CD14-positive monocyte (primary cell): ENCODE results near the gene CPN1. TPM values are rescaled to one million over a fixed set of nuclear protein-coding genes. Genes with fewer than 3 reads are reported as not detected.

Source experiments
- DNase-seq, 3 donors: peaks; one replicate each; pipeline ENCODE4 v3.0.0-alpha.2; 2011 to 2022
- H2AFZ ChIP-seq: 2 replicates; pipeline ENCODE4 v1.6.0; 2012; ENCODE audit warnings: mild to moderate bottlenecking, low read depth, low read length, inconsistent platforms; ENCODE audit not compliant: insufficient read depth, poor library complexity, severe bottlenecking
- H3K27ac ChIP-seq, 2 donors: 1 replicate in 1 of 2; 2 replicates in 1 of 2; pipeline ENCODE4 v1.5.1; 2012 to 2013; ENCODE audit warnings: low read length in 2 of 2, control low read depth in 1 of 2, inconsistent platforms in 1 of 2, low read depth in 1 of 2, mild to moderate bottlenecking in 1 of 2
- H3K27me3 ChIP-seq, 2 donors: one replicate each; pipeline versions ENCODE4 v1.6.0 to v1.6.1; 2011 to 2013; ENCODE audit warnings: low read length in 2 of 2; ENCODE audit not compliant: control insufficient read depth in 2 of 2, insufficient read depth in 2 of 2
- H3K36me3 ChIP-seq, 2 donors: replicated peaks in 1 of 2; 1 replicate in 1 of 2; 2 replicates in 1 of 2; pipeline versions ENCODE4 v1.5.1 to v1.6.1; 2012 to 2013; ENCODE audit warnings: low read length in 2 of 2, control low read depth in 1 of 2, inconsistent platforms in 1 of 2, mild to moderate bottlenecking in 1 of 2; ENCODE audit not compliant: insufficient read depth in 2 of 2, control insufficient read depth in 1 of 2
- H3K4me1 ChIP-seq, 2 donors: 1 replicate in 1 of 2; 2 replicates in 1 of 2; pipeline versions ENCODE4 v1.5.1 to v1.6.1; 2012 to 2013; ENCODE audit warnings: low read length in 2 of 2, control low read depth in 1 of 2, inconsistent platforms in 1 of 2, mild to moderate bottlenecking in 1 of 2, moderate library complexity in 1 of 2; ENCODE audit not compliant: insufficient read depth in 2 of 2, control insufficient read depth in 1 of 2
- H3K4me2 ChIP-seq: replicated peaks from 2 replicates; pipeline ENCODE3; 2012; ENCODE audit warnings: low read length, moderate library complexity, mild to moderate bottlenecking; ENCODE audit not compliant: poor library complexity, severe bottlenecking; ENCODE audit errors: extremely low read depth
- H3K4me3 ChIP-seq, 3 experiments: fragments of 200-600 bp in 1 of 3; sonication (generic) in 1 of 3; replicated peaks in 1 of 3; 1 replicate in 2 of 3; 2 replicates in 1 of 3; pipeline ENCODE4 v1.5.1; 2011 to 2013; ENCODE audit warnings: low read length in 3 of 3, mild to moderate bottlenecking in 3 of 3, control low read depth in 2 of 3, low read depth in 2 of 3, inconsistent platforms in 1 of 3, moderate library complexity in 1 of 3
- H3K79me2 ChIP-seq: 2 replicates; pipeline ENCODE4 v1.6.0; 2012; ENCODE audit warnings: mild to moderate bottlenecking, control low read depth, inconsistent platforms, low read length, moderate library complexity; ENCODE audit not compliant: insufficient read depth
- H3K9ac ChIP-seq: 2 replicates; pipeline ENCODE4 v1.6.0; 2017; ENCODE audit warnings: low read length, mild to moderate bottlenecking; ENCODE audit not compliant: insufficient read depth, poor library complexity, severe bottlenecking
- H3K9me3 ChIP-seq, 2 donors: replicated peaks in 1 of 2; 1 replicate in 1 of 2; 2 replicates in 1 of 2; pipeline versions ENCODE4 v1.5.1 to v1.6.1; 2012 to 2013; ENCODE audit warnings: low read length in 2 of 2, control low read depth in 1 of 2; ENCODE audit not compliant: control insufficient read depth in 1 of 2, insufficient read depth in 1 of 2
- H4K20me1 ChIP-seq: 2 replicates; pipeline ENCODE4 v1.6.0; 2012; ENCODE audit warnings: mild to moderate bottlenecking, low read length, control low read depth, moderate library complexity; ENCODE audit not compliant: insufficient read depth
- H3K27ac Mint-ChIP-seq, 7 donors: one replicate each; pipeline ENCODE4 v1.8.0; 2020; ENCODE audit warnings: mild to moderate bottlenecking in 7 of 7, mixed read lengths in 7 of 7, moderate library complexity in 6 of 7, inconsistent platforms in 2 of 7
- H3K27me3 Mint-ChIP-seq, 3 donors: one replicate each; pipeline ENCODE4 v1.8.0; 2021 to 2022; ENCODE audit warnings: low read depth in 3 of 3, mild to moderate bottlenecking in 3 of 3, mixed read lengths in 3 of 3, moderate library complexity in 3 of 3, inconsistent platforms in 1 of 3
- H3K36me3 Mint-ChIP-seq, 2 donors: one replicate each; pipeline ENCODE4 v1.8.0; 2020; ENCODE audit warnings: mixed read lengths in 2 of 2, inconsistent platforms in 1 of 2, mild to moderate bottlenecking in 1 of 2
- H3K4me1 Mint-ChIP-seq: one replicate; pipeline ENCODE4 v1.8.0; 2020; ENCODE audit warnings: mild to moderate bottlenecking, mixed read lengths
- H3K4me3 Mint-ChIP-seq, 2 donors: one replicate each; pipeline ENCODE4 v1.8.0; 2020; ENCODE audit warnings: mild to moderate bottlenecking in 2 of 2, mixed read lengths in 2 of 2, moderate library complexity in 1 of 2
- H3K9me3 Mint-ChIP-seq, 7 donors: one replicate each; pipeline ENCODE4 v1.8.0; 2020 to 2022; ENCODE audit warnings: mixed read lengths in 7 of 7, mild to moderate bottlenecking in 6 of 7, moderate library complexity in 6 of 7, inconsistent platforms in 2 of 7
- WGBS: methylation state at CpG from one replicate; pipeline ENCODE4 v1.1.5; 2013; ENCODE audit warnings: missing lambda C conversion rate; ENCODE audit not compliant: insufficient coverage; 5-methylcytosine and 5-hydroxymethylcytosine counted together
- intact Hi-C, 2 donors: fragments of 100-400 bp; cut with micrococcal nuclease; formaldehyde crosslinking; loops; one replicate each; pipeline versions ENCODE4 v1.15.0 to v1.15.1; 2023
- polyA plus RNA-seq, 3 donors: library from polyadenylated mRNA; depleted of rRNA in 1 of 3; unstranded in 2 of 3; stranded (reverse) in 1 of 3; fragments of 300-500 nt in 2 of 3; fragments of >200 nt in 1 of 3; fragmentation: Illumina TruSeq in 2 of 3; gene quantifications; 1 replicate in 2 of 3; 2 replicates in 1 of 3; pipeline ENCODE4 v1.2.3, GENCODE V29; 2012 to 2021
- TF ChIP-seq, protein P1 (sequence below): fragments of 200-600 bp; IDR thresholded peaks from one replicate; pipeline ENCODE4 v1.8.0; 2022; ENCODE audit warnings: antibody characterized with exemption, mild to moderate bottlenecking

Gene CPN1
- polyA plus RNA-seq, 3 donors: not detected

DNA sequence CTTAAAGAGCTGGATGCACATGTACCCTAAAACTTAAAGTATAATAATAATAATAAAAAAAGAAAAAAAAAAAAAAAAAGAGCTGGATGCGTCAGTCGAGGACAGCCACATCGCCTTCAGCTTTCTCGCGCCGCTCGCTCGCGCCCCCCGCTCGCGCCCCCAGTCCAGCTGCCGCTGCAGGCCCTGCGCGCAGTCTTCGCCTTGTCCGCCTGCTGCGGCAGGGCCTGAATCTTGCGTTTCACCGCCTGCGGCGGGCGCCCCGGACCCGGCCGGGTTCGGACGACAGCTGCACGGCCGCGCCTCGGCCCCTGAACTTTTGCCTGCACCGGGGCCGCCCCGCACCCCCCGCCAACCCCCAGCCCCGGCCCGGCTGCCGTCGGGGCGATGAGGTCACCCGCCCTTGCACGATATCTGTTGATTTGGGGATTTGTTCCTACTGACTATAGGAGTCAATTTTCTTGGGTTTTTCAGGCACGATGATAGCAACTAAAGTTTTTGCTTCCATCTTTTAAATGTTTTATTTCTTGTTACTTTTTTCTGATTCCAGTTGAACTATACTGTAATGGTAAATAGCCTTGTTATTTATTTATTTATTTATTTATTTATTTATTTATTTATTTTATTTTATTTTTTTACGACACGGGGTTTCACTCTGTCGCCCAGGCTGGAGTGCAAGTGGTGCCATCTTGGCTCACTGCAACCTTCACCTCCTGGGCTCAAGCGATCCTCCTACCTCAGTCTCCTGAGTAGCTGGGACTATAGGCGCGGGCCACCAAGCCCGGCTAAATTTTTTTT is 33.5 kb upstream of the CPN1 start:
- H3K4me3 Mint-ChIP-seq: peak overlapping the region in 1 of 2 donors; percentile 81
- no peaks in the 10 kb centered on the region for H3K4me1 ChIP-seq
- H3K79me2 ChIP-seq: no peaks in the 10 kb centered on the region
- H3K4me2 ChIP-seq: no peak overlapping the region
- TF ChIP-seq, protein P1, sequence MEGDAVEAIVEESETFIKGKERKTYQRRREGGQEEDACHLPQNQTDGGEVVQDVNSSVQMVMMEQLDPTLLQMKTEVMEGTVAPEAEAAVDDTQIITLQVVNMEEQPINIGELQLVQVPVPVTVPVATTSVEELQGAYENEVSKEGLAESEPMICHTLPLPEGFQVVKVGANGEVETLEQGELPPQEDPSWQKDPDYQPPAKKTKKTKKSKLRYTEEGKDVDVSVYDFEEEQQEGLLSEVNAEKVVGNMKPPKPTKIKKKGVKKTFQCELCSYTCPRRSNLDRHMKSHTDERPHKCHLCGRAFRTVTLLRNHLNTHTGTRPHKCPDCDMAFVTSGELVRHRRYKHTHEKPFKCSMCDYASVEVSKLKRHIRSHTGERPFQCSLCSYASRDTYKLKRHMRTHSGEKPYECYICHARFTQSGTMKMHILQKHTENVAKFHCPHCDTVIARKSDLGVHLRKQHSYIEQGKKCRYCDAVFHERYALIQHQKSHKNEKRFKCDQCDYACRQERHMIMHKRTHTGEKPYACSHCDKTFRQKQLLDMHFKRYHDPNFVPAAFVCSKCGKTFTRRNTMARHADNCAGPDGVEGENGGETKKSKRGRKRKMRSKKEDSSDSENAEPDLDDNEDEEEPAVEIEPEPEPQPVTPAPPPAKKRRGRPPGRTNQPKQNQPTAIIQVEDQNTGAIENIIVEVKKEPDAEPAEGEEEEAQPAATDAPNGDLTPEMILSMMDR: no peak
- 27% methylated on average over 35 of the region's 51 CpGs for WGBS
- H3K9me3 ChIP-seq: no peaks in the 10 kb centered on the region
- no peaks in the 10 kb centered on the region for H4K20me1 ChIP-seq
- H3K27ac Mint-ChIP-seq: no peak overlapping the region
- H3K36me3 ChIP-seq: no peaks in the 10 kb centered on the region
- peaks cover 7 to 9% of the 10 kb centered on the region in 2 donors for H3K27me3 ChIP-seq
- H3K4me3 ChIP-seq: no peak overlapping the region
- peaks cover 0 to 11% (median 4%) of the 10 kb centered on the region in 7 donors for H3K9me3 Mint-ChIP-seq
- H3K27me3 Mint-ChIP-seq: peaks cover 29 to 30% (median 30%) of the 10 kb centered on the region in 3 donors
- intact Hi-C loops: no loop called here
- DNase-seq: no peak
- H3K4me1 Mint-ChIP-seq: peaks cover 1% of the 10 kb centered on the region
- H2AFZ ChIP-seq: no peak overlapping the region
- peaks cover 0 to 1% of the 10 kb centered on the region in 2 donors for H3K36me3 Mint-ChIP-seq
- no peak overlapping the region for H3K27ac ChIP-seq
- no peak overlapping the region for H3K9ac ChIP-seq

DNA sequence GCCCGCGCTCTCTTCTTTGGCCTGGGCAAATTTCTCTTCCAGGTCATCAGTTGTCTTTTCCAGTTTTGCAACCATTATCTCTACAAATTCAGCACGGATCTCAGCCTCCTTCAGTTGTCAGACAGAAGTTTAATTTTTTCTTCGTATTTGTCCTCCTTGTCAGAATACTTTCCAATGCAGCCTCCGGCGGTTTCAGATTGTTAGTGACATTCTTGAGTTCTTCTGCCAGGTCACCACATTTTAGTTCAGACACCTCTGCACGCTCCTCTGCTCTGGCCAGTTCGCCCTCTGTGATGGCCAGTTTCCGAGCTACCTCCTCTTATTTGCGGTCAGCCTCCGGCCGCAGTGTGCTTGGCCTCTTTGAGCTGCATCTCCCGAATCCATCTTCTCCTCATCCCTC is 32.8 kb upstream of the CPN1 start:
- Histone ChIP-seq H3K36me3 (no peaks in the 10 kb centered on the region), H3K9me3 (no peaks in the 10 kb centered on the region), H3K4me3 (no peak overlapping the region), H3K9ac (no peak overlapping the region), H2AFZ (no peak overlapping the region), H3K4me2 (no peak overlapping the region), H4K20me1 (no peaks in the 10 kb centered on the region), H3K4me1 (no peaks in the 10 kb centered on the region), H3K27ac (no peak overlapping the region), H3K79me2 (no peaks in the 10 kb centered on the region), H3K27me3 (peaks cover 7 to 9% of the 10 kb centered on the region in 2 donors)
- 98% methylated on average over 11 of the region's 13 CpGs for WGBS
- DNase-seq: no peak
- peaks cover 0 to 11% (median 4%) of the 10 kb centered on the region in 7 donors for H3K9me3 Mint-ChIP-seq
- H3K4me3 Mint-ChIP-seq: peak overlapping the region in 1 of 2 donors; percentile 81
- peaks cover 29 to 30% (median 30%) of the 10 kb centered on the region in 3 donors for H3K27me3 Mint-ChIP-seq
- H3K27ac Mint-ChIP-seq: peak overlapping the region in 1 of 7 donors; percentile 68
- peaks cover 1% of the 10 kb centered on the region for H3K4me1 Mint-ChIP-seq
- intact Hi-C loops: no loop called here
- peaks cover 0 to 1% of the 10 kb centered on the region in 2 donors for H3K36me3 Mint-ChIP-seq
- TF ChIP-seq, protein P1: no peak
